ENCODE data around the gene P3H3.

GRCh38 chr12:6831450-6831995 lies 3.3 kb downstream of the P3H3 start:
- no peak for TF ChIP-seq CTCF (IDR thresholded peaks at IDR 0.05)
- TF ChIP-seq EP300 (IDR thresholded peaks at IDR 0.05) = no peak
